Endothelial cell of umbilical vein (primary cell): ENCODE measurements around the gene LTBP2. TPM values are rescaled to one million over a fixed set of nuclear protein-coding genes. Genes with fewer than 3 reads are reported as not detected.

Experiments used
- BruUV-seq: library from RNA; stranded (reverse); fragments of 400-500 nt; replicated peaks from 2 replicates; lab custom pipeline; 2021; lab: Mats Ljungman, UMichigan
- CTCF ChIA-PET: fragments of 300-600, 350-600 bp; sonication (Branson Sonifier 250); formaldehyde crosslinking; loops from one replicate; lab custom pipeline; 2021; ENCODE audit warnings: antibody characterized with exemption, inconsistent platforms; lab: Charles Lee
- POLR2A ChIA-PET: fragments of 300-600, 350-600 bp; sonication (Branson Sonifier 250); formaldehyde crosslinking; loops from one replicate; lab custom pipeline; 2021; ENCODE audit warnings: antibody characterized with exemption, inconsistent platforms; lab: Charles Lee
- DNase-seq: peaks from one replicate; pipeline ENCODE4 v3.0.0-alpha.2; 2011; ENCODE audit warnings: low read depth, low spot score
- FAIRE-seq: peaks from 2 replicates; lab custom pipeline; 2011; peaks lifted over from hg19 to GRCh38; lab: Jason Lieb, UNC
- H2AFZ ChIP-seq: 2 replicates; pipeline ENCODE4 v1.6.0; 2012; ENCODE audit warnings: low read depth, low read length, control low read depth, inconsistent platforms
- H3K27ac ChIP-seq: 2 replicates; pipeline ENCODE4 v1.5.1; 2011; ENCODE audit warnings: low read depth, mild to moderate bottlenecking, control low read depth, low read length, moderate library complexity; ENCODE audit not compliant: insufficient read depth
- H3K27me3 ChIP-seq, 2 experiments: 2 replicates each; pipeline versions ENCODE4 v1.6.0 to v1.6.1; 2011; ENCODE audit warnings: low read length in 2 of 2, mixed read lengths in 1 of 2; ENCODE audit not compliant: control insufficient read depth in 2 of 2, insufficient read depth in 2 of 2
- H3K36me3 ChIP-seq, 2 experiments: 2 replicates in 1 of 2; 3 replicates in 1 of 2; pipeline ENCODE4 v1.5.1; 2011; ENCODE audit warnings: low read length in 2 of 2, mild to moderate bottlenecking in 1 of 2, moderate library complexity in 1 of 2; ENCODE audit not compliant: control insufficient read depth in 2 of 2, insufficient read depth in 2 of 2; ENCODE audit errors: extremely low read depth in 1 of 2
- H3K4me1 ChIP-seq: 3 replicates; pipeline ENCODE4 v1.5.1; 2011; ENCODE audit warnings: mild to moderate bottlenecking, low read length; ENCODE audit not compliant: control insufficient read depth, insufficient read depth; ENCODE audit errors: extremely low read depth
- H3K4me2 ChIP-seq: 2 replicates; pipeline ENCODE4 v1.6.1; 2011; ENCODE audit warnings: low read length, control low read depth, mixed read lengths; ENCODE audit not compliant: insufficient read depth
- H3K4me3 ChIP-seq, 3 experiments: fragments of 200-600 bp in 1 of 3; sonication (generic), shearing (Covaris generic) in 1 of 3; replicated peaks in 1 of 3; 2 replicates each; pipeline ENCODE4 v1.5.1; 2011 to 2016; ENCODE audit warnings: control low read depth in 3 of 3, low read length in 3 of 3, mild to moderate bottlenecking in 2 of 3, inconsistent platforms in 1 of 3, low read depth in 1 of 3, moderate library complexity in 1 of 3; ENCODE audit not compliant: insufficient read depth in 1 of 3
- H3K79me2 ChIP-seq: 2 replicates; pipeline ENCODE4 v1.6.0; 2012; ENCODE audit warnings: low read length, inconsistent platforms; ENCODE audit not compliant: control insufficient read depth, insufficient read depth
- H3K9ac ChIP-seq: replicated peaks from 2 replicates; pipeline ENCODE3; 2011; ENCODE audit warnings: low read length, control low read depth; ENCODE audit not compliant: insufficient read depth; ENCODE audit errors: extremely low read depth
- H3K9me1 ChIP-seq: replicated peaks from 3 replicates; pipeline ENCODE4 v1.6.0; 2011; ENCODE audit warnings: mild to moderate bottlenecking, low read length; ENCODE audit not compliant: control insufficient read depth, insufficient read depth; ENCODE audit errors: extremely low read depth
- H3K9me3 ChIP-seq: replicated peaks from 2 replicates; pipeline ENCODE4 v1.5.1; 2012; ENCODE audit warnings: low read length, inconsistent platforms; ENCODE audit not compliant: control insufficient read depth, insufficient read depth
- H4K20me1 ChIP-seq: replicated peaks from 2 replicates; pipeline ENCODE3; 2011; ENCODE audit warnings: mild to moderate bottlenecking, low read length; ENCODE audit not compliant: control insufficient read depth, insufficient read depth; ENCODE audit errors: extremely low read depth
- CTCF ChIP-seq, 2 donors: IDR thresholded peaks; 1 replicate in 1 of 2; 2 replicates in 1 of 2; pipeline ENCODE4 v1.5.1; 2011; ENCODE audit warnings: low read length in 2 of 2, mild to moderate bottlenecking in 2 of 2, moderate library complexity in 2 of 2, control low read depth in 1 of 2, inconsistent platforms in 1 of 2, low read depth in 1 of 2; ENCODE audit not compliant: insufficient read depth in 1 of 2; ENCODE audit errors: extremely low read depth in 1 of 2
- EZH2 ChIP-seq: IDR thresholded peaks from 2 replicates; pipeline ENCODE4 v1.6.1; 2012; ENCODE audit warnings: borderline replicate concordance, low read depth, mild to moderate bottlenecking, moderate library complexity, low read length, inconsistent platforms; ENCODE audit not compliant: severe bottlenecking
- FOS ChIP-seq: IDR thresholded peaks from 2 replicates; pipeline ENCODE4 v1.6.1; 2011; ENCODE audit warnings: mild to moderate bottlenecking, low read length, moderate library complexity, borderline replicate concordance; ENCODE audit not compliant: insufficient read depth
- GATA2 ChIP-seq: IDR thresholded peaks from 2 replicates; pipeline ENCODE4 v1.7.0; 2011; ENCODE audit warnings: low read depth, mild to moderate bottlenecking, moderate library complexity, mixed read lengths, low read length; ENCODE audit not compliant: insufficient read length, insufficient read depth
- JUN ChIP-seq: IDR thresholded peaks from 2 replicates; pipeline ENCODE4 v1.6.1; 2011; ENCODE audit warnings: borderline replicate concordance, low read depth; ENCODE audit not compliant: insufficient read length, insufficient read depth
- MAX ChIP-seq: IDR thresholded peaks from 2 replicates; pipeline ENCODE4 v1.6.1; 2011; ENCODE audit not compliant: insufficient read depth, insufficient read length
- MYC ChIP-seq: IDR thresholded peaks from one replicate; pipeline ENCODE4 v1.6.1; 2011; ENCODE audit warnings: mild to moderate bottlenecking, low read depth, low read length
- POLR2A ChIP-seq: IDR thresholded peaks from 2 replicates; pipeline ENCODE4 v1.6.1; 2012; ENCODE audit warnings: low read depth, mild to moderate bottlenecking, control low read depth, low read length
- POLR2AphosphoS5 ChIP-seq: IDR thresholded peaks from 2 replicates; pipeline ENCODE4 v1.6.1; 2012; ENCODE audit warnings: low read depth, mild to moderate bottlenecking, control low read depth, low read length, moderate library complexity; ENCODE audit not compliant: insufficient read depth
- dilution Hi-C: fragments of 300-500 bp; cut with MboI; formaldehyde crosslinking; loops from one replicate; pipeline ENCODE4 v1.15.0; 2019; ENCODE audit warnings: low sequenced_read_pairs; ENCODE audit not compliant: extremely low pct_ligation_motif_present
- intact Hi-C: fragments of 100-400 bp; cut with micrococcal nuclease; formaldehyde crosslinking; loops from one replicate; pipeline ENCODE4 v1.10.0; 2022
- polyA plus RNA-seq, 4 experiments: library from polyadenylated mRNA; depleted of rRNA in 3 of 4; stranded (reverse) in 3 of 4; unstranded in 1 of 4; fragments of >200 nt; gene quantifications; 2 replicates each; pipeline versions ENCODE4 v1.2.1 to v1.2.3, GENCODE V29; 2011 to 2012; ENCODE audit warnings: missing spikeins in 1 of 4
- total RNA-seq: library from RNA; stranded (reverse); gene quantifications from 2 replicates; pipeline ENCODE4 v1.2.3, GENCODE V29; 2021

The LTBP2 gene
- total and polyA plus RNA-seq, 2 donors (not counting 3 experiments of a cell fraction or from before 2014, with no cell fraction given), result 209 to 268 TPM

GRCh38 chr14:74539503-74539902, 72.5 kb downstream of the LTBP2 start:
- no peaks in the 10 kb centered on the region for H4K20me1 ChIP-seq
- no peaks in the 10 kb centered on the region for H3K9me1 ChIP-seq
- no peaks in the 10 kb centered on the region for H3K79me2 ChIP-seq
- no peaks in the 10 kb centered on the region for H3K9me3 ChIP-seq
- no peaks in the 10 kb centered on the region for H3K4me1 ChIP-seq
- H3K9ac ChIP-seq, result no peak overlapping the region
- intact Hi-C loops, result no loop called here
- no peak for TF ChIP-seq FOS
- TF ChIP-seq MYC, result no peak
- no peak for TF ChIP-seq POLR2A
- TF ChIP-seq CTCF (IDR thresholded peaks at IDR 0.05; ENCODE audit: extremely low read depth in 1 of 2, insufficient read depth in 1 of 2, low read depth in 1 of 2, low read length in 2 of 2), result no peak
- no peak for TF ChIP-seq GATA2
- TF ChIP-seq POLR2AphosphoS5, result no peak
- no peak for TF ChIP-seq JUN
- no peak for TF ChIP-seq MAX
- TF ChIP-seq EZH2, result no peak
- no peak overlapping the region for H3K27ac ChIP-seq
- DNase-seq, result no peak
- no peak for FAIRE-seq
- no peak overlapping the region for H2AFZ ChIP-seq
- CTCF ChIA-PET, result interaction anchor here (1.4 kb wide), 1 partner anchor 70 kb away, joined by 4 read pairs; no protein-coding TSS in a partner anchor
- POLR2A ChIA-PET, result no interaction called here
- no peaks in the 10 kb centered on the region for H3K27me3 ChIP-seq
- BruUV-seq, result no TSS peak
- dilution Hi-C loops, result no loop called here
- no peak overlapping the region for H3K4me3 ChIP-seq
- peaks cover 18 to 36% of the 10 kb centered on the region in 2 experiments for H3K36me3 ChIP-seq
- no peak overlapping the region for H3K4me2 ChIP-seq
